ENCODE data around the gene ACOT6.

ACOT6 gene

DNA sequence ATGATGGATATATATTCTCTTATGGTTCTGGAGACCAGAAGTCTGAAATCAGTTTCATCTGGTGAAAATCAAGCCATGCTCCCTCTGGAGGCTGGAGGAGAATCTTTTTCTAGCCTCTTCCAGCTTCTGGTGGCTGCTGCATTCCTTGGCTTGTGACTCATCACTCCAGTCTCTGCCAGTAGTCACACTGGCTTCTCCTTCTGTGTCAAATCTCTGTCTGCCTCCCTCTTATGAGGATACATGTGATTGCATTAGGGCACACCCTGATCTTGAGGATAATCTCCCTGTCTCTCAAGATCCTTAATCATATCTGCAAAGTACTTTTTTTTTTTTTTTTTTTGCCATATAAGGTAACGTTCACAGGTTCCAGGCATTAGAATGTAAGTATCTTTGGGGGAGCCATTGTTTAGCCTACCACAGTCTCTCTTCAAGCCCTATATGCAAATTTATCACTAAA lies 50.2 kb downstream of the ACOT6 start:
- TF ChIP-seq, protein P1, sequence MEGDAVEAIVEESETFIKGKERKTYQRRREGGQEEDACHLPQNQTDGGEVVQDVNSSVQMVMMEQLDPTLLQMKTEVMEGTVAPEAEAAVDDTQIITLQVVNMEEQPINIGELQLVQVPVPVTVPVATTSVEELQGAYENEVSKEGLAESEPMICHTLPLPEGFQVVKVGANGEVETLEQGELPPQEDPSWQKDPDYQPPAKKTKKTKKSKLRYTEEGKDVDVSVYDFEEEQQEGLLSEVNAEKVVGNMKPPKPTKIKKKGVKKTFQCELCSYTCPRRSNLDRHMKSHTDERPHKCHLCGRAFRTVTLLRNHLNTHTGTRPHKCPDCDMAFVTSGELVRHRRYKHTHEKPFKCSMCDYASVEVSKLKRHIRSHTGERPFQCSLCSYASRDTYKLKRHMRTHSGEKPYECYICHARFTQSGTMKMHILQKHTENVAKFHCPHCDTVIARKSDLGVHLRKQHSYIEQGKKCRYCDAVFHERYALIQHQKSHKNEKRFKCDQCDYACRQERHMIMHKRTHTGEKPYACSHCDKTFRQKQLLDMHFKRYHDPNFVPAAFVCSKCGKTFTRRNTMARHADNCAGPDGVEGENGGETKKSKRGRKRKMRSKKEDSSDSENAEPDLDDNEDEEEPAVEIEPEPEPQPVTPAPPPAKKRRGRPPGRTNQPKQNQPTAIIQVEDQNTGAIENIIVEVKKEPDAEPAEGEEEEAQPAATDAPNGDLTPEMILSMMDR (conservative IDR thresholded peaks at IDR 0.05; ENCODE audit: low read length), result peak; percentile 83
- peak; percentile 94 for DNase-seq (ENCODE audit: low read depth)
- H3K4me3 ChIP-seq (ENCODE audit: low read length), result no peak overlapping the region

DNA sequence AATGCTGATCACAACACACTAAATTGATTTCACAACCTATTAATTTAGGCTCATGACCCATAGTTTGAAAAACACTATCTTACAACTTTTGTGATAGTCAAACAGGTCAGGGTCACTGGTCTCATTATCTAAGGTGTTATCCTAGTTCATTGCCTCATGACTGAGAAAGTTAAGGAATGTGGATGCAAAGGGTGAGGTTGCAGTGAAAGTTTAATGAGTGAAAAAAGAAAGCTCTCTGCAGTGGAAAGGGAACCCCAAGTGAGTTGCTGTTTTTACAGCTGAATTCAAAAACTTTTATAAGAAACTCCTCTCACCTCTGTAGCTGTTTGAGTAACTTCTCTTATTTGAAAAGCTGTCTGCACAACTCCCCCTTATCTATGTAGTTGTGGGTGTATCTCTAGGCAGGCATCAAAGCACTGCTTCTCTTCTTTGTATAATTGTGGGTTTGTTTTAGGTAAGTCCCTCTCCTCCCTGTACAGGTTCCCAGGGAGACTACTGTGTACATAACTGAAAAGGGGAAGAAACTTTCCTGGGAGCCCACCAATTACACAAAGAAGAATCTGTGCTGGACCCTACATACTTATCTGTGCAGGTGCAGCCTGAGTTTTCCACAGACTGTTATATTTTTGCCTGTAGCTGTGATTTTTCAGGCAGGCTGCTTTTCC lies 51.4 kb downstream of the ACOT6 start:
- TF ChIP-seq, protein P1 (conservative IDR thresholded peaks at IDR 0.05; ENCODE audit: low read length), result no peak
- no peak for DNase-seq (ENCODE audit: low read depth)
- H3K4me3 ChIP-seq (ENCODE audit: low read length), result no peak overlapping the region

DNA sequence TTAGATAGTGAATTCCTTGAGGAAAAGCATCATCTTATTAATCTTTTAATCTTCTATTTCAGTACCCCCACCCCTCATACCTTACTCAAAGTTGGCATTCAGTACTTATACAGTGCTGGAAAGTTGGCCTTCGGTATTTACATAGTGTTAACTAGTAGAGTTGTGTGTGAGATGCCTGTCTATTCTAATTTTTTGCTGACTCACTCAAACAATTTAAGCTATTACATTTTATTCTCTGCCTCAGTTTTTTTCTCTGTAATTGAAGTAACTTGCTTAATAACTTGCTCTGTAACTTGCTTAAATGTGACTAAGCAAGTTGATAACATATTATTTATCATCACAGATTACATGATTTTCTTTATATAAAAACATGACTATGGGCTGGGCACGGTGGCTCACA lies 52.8 kb downstream of the ACOT6 start:
- no peak overlapping the region for H3K4me3 ChIP-seq (ENCODE audit: low read length)
- DNase-seq (ENCODE audit: low read depth), result no peak
- TF ChIP-seq, protein P1 (conservative IDR thresholded peaks at IDR 0.05; ENCODE audit: low read length), result no peak

DNA sequence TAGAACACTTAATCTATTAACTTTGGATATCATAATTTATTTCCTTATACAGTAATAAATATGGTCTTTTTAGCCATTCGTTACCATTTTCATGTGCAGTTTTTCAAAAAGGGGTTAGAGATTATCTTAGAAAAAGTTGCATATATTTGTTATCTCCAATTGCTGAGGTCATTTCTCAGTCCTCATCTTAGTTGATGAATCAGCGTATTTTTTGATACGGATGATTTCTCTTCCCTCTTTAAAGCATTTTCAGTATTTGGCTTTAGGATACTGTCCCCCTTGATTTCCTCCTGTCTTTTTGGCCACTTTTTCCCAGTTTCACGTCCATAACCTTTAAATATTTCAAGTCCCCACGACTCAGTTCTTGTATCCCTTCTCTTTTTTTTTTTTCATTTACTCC lies 54.3 kb downstream of the ACOT6 start:
- no peak overlapping the region for H3K4me3 ChIP-seq (ENCODE audit: low read length)
- DNase-seq (ENCODE audit: low read depth), result no peak
- TF ChIP-seq, protein P1 (conservative IDR thresholded peaks at IDR 0.05; ENCODE audit: low read length), result no peak

DNA sequence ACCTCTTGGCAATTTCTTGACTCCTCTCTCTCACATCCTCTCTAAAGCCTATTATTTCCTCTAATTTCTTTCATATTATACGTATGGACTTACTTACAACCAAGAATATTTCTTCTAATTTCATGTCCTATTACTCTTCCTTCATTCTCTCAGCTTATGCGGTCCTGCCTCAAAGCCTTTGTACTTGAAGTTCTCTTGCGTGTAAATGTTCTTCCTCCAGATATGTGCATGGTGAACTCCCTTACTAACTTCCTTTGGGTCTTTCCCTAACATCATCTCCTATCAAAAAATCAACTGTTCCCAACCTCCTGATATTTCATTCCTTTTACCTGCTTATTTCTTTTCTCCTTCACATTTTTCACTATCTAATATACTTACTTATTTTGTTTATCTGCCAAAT lies 55.5 kb downstream of the ACOT6 start:
- TF ChIP-seq, protein P1 (conservative IDR thresholded peaks at IDR 0.05; ENCODE audit: low read length), result no peak
- no peak for DNase-seq (ENCODE audit: low read depth)
- no peak overlapping the region for H3K4me3 ChIP-seq (ENCODE audit: low read length)

Measured in AG10803 (cell line).